Activated gamma-delta T cell treated with anti-CD3 and anti-CD28 coated beads, Interleukin-2, amount 50 U/mL, for 16 hours (primary cell): ENCODE data around the gene VHLL.
"Not testable (repeated sequence)": the region's sequence is repeated elsewhere in the genome, so short reads cannot be mapped to it uniquely, and the experiment has no call there.

Experiments
- DNase-seq: peaks from one replicate; pipeline ENCODE4 v3.0.0-alpha.2; 2020; ENCODE audit warnings: low read depth

VHLL gene

GRCh38 chr1:156298852-156299357 is at the start of gene VHLL:
TSS of gene VHLL (minus strand) at chr1:156299307. CDS start at chr1:156299189, 118 bp downstream.
- DNase-seq = no peak

DNA sequence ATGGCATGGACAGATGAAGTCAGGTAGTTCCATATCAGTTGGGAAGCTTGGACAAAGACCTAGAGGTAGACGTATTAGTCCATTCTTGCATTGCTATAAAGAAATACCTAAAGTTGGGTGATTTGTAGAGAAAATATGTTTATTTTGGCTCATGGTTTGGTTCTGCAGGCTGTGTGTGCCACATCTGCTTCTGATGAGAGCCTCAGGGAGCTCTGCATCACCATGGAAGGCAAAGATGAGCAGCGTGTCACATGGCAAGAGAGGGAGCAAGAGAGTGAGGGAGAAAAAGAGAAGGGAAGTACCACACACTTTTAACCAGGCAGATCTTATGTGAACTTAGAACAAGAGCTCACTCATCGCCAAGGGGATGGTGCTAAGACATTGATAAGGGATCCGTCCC is 48.2 kb upstream of the VHLL start:
- DNase-seq = no peak

- no peak for DNase-seq
These were observed 47.5 kb upstream of the VHLL start for GRCh38 chr1:156346636-156347035.

DNA sequence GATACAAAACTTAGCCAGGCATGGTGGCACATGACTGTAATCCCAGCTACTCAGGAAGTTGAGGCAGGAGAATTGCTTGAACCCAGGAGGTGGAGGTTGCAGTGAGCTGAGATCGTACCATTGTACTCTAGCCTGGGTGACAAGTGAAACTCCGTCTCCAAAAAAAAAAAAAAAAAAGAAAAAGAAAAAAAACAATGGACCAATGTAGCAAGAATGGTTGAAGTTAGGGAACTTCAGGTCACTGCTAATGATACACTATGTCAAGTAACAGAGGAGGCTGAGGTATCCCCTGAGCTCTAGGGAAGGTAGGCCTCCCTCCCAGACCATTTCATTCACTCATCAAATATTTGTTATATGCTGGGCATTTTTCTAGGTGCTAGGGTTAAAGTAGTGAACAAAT is 46.9 kb upstream of the VHLL start:
- DNase-seq = not testable (repeated sequence)

DNA sequence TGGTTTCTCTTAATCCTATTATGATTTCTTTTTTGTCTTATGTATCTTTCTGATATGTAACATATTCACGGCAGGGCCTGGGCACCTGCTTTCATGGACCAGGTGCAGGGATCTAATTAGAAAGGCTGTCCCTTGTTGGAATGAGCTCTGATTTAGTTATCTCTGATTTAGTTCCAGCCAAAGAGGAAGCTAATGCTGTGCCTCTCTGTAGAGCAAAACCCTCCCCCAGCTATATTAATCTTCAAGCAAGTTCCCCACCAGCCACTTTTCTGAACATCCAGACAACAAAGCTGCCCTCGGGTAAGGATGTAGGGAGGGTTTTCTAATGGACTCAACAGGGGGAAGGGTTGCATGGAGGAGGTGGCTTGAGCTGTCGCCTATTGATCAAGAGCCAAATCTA is 45.3 kb upstream of the VHLL start:
- no peak for DNase-seq

DNA sequence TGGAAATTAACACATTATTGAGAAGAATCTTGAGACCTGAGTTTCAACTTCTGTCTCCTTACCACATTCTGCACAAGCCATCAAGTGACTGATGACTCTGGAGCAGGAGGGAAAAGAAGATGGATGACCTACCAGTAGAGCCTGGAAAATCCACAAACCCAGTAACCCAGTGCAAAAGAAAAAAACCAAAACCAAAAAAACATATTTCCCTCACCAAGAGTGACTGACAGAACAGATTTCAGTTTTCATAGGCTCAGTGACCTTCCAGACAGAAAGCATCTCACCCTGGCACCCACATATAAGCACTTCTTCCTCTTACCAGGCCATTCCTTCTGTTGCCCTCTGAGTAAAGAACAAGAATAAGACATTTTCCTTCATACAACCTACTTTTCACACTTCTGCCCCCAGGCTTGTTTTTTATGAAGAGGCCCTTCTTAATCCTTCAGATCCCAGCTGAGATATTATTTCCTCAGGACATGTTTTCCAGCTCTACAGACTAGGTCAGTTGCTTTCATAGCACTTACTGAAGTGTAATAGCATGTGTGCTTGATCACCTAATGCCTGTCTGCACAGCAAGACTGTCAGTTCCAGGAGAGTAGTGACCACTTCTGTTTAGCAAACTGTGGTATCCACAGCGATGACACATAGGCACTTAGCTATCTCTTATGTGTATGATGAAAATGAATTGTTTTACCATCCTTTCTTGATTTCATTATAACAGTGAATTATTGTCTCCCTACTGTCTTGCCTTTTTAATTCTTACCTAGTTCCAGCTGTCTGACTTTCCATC is 43.3 kb upstream of the VHLL start:
- no peak for DNase-seq

DNA sequence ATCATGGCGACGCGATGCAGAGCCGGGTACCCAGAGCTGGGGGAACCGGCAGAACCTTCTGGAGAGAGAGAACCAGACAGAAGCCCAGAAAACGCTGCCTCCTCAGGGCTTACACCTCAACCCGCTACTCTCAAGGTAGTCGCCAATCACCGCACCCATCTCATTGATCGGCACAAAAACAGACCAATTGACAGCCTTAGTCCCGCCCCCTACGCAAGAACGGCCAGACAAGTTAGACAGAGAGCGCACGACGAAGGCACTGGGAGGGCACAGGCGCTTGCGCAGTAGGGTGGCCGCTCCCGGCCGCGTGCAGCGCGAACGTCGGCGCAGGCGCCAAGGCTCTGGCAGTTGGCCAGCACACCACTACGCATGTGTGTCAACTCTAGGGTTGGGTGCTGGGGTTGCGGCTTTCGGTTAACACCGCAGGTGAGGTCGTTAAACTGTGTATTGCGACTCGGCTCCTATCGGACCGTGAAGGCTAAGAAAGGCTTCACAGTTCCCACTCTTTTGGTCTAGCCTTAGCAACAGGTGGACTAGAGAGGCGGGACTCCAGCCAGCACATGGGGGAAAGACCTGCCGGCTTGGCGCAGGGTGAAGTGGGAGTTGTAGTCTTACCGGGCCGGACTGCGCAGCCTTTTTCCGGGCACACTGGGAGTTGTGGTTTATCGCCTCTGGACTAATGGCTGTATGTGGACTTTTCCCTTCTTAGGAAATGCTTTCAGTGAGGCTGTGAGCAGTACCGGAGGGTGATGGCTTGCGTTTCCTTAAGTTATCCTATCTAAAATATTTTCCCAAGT is 39.3 kb upstream of the VHLL start, which contains the start of the genes CCT3 and TSACC:
Gene CCT3, minus strand, starts transcription at position 113 of the 797 bp plus-strand sequence. Its CDS starts 108 bp downstream, at position 5.
Gene TSACC, plus strand, starts transcription at position 347 of the 797 bp plus-strand sequence. CDS start 1,232 bp downstream, outside the sequence.
- DNase-seq = peak; percentile 98

- DNase-seq = no peak
These were observed 38.7 kb upstream of the VHLL start for GRCh38 chr1:156337888-156338179.

GRCh38 chr1:156337052-156337887 is 38.2 kb upstream of the VHLL start:
- no peak for DNase-seq

DNA sequence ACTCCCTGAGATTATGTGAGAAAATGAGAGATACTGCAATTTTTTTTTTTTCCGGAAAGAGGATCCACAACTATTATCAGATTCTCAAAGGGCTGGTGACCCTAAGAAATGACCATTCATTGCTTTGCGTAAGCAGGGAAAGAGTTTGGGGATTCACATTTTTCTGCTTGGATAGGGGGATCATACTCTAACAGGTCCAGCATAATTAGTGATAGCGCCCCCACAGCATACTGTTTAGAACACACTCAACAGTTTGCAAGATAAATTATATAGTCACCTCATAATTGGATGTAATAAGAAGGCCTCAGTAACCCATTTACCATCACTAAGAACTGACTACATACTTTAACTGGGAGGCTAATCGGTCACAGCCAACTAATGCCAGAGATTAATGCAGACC is 37.1 kb upstream of the VHLL start:
- no peak for DNase-seq

- DNase-seq = not testable (repeated sequence)
These were observed 24.1 kb upstream of the VHLL start for GRCh38 chr1:156323179-156323578.

DNA sequence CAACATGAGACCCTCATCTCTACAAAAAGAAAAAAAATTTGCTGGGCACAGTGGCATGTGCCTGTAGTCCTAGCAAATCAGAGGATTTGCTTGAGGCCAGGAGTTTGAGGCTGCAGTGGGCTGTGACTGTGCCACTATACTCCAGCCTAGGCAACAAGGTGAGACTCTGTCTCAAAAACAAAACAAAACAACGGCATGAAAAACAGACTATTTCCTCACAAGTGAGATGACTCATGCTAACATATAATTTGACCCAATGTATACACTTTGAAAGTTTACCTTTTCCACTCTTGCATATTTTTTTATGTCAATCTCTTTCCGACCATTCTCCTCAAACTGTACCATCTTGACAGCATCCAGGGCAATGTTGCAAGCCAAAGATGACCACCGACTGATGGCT is 21.5 kb upstream of the VHLL start:
- DNase-seq = no peak

- no peak for DNase-seq
These were observed 20.6 kb upstream of the VHLL start for GRCh38 chr1:156319664-156320063.

GRCh38 chr1:156316909-156317308 is 17.8 kb upstream of the VHLL start:
- no peak for DNase-seq

- DNase-seq = no peak
These were observed 11.9 kb upstream of the VHLL start for GRCh38 chr1:156310962-156311361.

GRCh38 chr1:156308078-156308477 is 9.0 kb upstream of the VHLL start:
- DNase-seq = no peak

- no peak for DNase-seq
These were observed 6.1 kb upstream of the VHLL start for GRCh38 chr1:156305215-156305614.

DNA sequence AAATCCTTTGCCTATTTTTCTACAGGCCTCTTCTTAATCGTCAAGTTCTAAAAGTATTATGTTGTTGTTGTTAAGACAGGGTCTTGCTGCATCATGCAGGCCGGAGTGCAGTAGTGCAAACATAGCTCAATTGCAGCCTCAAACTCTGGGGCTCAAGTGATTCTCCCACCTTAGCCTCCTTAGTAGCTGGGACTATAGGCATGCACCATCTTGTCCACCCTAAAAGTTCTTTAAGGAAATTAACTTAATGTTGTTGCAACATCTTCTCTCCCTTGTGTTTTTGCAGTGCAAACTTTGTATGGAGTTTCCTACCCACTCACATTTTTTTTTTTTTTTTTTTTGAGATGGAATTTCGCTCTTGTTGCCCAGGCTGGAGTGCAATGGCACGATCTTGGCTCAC is 4.1 kb upstream of the VHLL start:
- no peak for DNase-seq

- DNase-seq = peak; percentile 23
These were observed 3.6 kb downstream of the VHLL start, which contains the start of gene GLMP for GRCh38 chr1:156295391-156295947. TSS of gene GLMP (minus strand) at chr1:156295679. CDS start at chr1:156295645, 34 bp downstream.

DNA sequence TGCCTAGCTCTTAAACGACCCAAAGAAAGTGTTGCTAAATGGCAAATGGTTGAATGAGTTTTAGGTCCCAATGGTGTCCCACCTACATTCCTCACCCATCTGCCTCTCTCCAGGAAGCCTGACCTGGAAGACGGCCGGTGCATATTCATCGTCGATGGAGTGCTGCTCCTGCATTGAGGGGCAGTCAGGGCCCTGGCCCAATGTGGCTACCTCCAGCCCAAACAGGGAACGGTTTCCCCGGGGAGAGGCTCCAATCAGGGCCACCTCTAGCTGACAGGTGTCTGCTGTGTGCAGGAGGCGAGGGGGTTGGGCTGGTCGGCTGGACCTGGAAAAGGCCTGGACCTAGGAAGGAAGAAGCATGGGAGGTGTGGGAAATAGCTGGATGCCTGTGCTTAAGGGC is 5.2 kb downstream of the VHLL start:
- DNase-seq = no peak

DNA sequence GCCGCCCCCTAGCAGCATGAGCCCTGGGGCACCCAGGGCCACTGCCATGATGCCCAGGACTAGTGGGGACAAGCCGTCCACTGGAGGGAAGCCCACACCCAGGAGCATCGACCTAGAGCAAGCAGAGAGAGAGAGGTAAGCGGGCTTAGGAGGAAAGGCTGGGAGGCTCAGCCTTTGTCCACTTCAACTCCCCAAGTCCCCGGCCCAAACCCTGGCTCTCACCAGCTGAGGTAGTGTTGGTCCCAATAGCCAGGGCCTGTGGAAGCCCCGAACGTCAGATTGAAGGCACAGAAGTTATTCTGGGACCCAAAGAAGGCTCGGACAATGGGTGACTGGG is 6.0 kb downstream of the VHLL start:
- no peak for DNase-seq
